NCI-H2029 (cell line): ENCODE data around the gene IGFBP4.
A peak's percentile ranks its signal among the peaks of the same experiment; 100 is the strongest.

ENCODE experiments used
- DNase-seq: peaks from one replicate; lab custom pipeline; 2025; lab: John Stamatoyannopoulos, UW

The IGFBP4 gene

DNA sequence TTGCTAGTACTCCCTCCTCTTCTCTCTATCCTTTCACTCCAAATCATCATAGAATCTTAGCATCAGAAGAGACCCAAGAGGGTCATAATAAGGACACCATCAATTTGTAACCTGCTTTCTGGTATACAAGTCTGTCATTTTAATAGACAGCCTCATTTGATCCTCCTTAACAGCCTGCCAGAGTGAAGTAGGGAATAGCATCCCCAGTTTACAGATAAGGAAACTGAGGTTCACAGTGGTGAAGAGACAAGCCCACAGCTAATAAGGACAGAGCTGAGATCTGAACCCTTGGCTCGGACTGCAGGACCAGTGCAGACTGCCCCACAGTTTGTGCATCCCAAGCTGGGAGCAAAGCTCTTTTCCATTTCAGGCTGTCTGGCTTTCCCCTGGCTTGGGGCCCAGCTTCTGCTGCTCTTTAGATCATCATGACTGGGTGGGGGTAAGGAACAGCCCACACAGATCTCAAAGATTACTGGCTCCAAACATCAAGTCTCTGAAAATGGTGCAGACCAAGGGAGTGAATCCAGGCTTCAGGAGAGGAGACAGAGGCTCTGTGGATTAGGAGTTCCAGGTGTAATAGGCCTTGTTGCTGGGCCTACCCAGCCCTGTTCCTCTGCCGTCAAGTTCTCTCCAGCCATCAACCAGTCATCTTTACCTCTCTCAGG is 10.3 kb upstream of the IGFBP4 start:
- DNase-seq = no peak

DNA sequence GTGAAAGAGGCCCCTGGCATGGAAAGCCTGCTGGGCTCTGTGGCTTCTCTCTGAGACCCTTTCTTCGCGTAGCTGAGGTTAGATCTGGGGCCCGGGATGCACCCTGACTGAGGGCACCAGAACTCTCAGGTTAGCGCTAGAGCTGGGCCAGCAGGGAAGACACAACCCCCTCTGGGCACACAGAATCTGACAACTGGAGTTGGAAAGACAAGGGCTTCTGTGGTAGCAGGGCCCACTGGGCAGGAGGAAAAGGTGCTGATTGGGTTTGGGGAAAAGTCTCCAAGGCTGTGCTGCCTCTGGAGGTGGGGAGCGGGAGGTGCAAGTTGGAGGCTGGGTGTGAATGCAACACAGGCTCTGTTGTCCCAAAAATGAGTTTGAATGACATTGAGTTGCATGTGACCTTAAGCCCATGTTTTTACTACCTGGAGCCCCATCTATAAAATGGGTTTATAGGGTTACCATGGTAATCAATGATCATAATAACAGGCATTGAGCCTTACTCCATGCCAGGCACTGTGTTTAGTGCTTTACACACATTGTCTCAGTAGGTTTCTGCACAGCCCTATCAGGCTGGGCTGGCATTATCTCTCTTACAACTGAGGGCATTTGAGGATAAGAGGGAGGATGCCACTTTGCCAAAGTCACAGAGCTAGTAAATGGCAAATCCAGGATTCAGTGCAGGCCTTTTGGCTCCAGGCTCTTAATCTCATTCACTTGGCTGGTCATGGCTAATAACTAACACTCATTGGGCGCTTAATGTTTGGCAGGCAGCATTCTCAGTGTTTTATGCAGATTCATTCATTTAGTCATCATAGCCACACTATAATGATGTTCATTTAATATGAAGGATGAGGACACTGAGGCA is 9.5 kb upstream of the IGFBP4 start:
- DNase-seq = no peak

DNA sequence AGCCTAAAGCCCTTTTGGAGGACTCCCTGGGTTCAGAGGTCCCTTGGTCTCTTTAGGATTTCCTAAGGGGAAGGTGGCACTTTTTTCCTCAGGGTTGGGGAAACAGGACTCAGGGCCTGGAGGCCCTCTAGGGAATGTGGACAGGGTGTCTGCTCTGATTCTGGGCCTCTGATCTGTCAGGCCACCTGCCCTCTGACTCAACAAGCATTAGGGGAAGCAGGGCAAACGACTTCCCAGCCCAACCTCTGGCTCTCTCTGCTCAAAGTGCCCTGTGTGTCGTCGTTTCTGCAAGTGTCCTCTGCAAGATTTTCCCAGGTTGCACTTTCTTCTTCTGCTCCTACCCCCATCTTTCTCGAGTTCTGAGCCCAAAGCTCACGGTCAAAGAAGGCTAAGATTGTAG is 6.6 kb upstream of the IGFBP4 start:
- DNase-seq = no peak

DNA sequence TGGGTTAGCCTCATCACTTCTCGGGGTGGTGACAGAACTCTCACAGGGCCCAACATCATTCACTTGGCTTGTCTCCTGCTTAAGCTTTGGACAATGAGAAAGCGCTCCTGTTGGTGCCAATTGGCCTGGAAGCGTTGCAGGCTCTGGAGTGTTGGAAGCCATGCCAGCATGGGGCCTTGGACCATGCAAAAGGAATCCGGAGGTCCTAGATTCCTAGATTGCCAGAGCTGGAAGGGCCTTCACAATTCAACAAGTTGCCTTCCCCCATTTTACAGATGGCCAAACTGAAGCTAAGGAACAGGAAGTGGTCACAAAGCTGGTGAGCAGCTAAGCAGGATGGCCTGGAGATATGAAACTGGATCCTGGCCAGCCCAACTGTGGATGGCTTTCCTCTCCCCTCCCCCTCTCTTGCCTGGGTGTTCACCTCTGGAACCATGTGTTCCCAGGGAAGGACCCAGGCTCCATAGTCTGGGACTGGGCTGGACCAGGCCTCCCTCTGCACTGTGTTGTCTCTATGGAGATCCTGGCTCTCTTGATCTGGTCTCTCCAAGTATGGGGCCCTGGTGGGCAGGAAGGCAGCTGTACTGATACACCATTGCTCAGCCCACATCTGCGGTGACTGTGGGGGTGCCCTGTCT is 6.0 kb upstream of the IGFBP4 start:
- DNase-seq = no peak

DNA sequence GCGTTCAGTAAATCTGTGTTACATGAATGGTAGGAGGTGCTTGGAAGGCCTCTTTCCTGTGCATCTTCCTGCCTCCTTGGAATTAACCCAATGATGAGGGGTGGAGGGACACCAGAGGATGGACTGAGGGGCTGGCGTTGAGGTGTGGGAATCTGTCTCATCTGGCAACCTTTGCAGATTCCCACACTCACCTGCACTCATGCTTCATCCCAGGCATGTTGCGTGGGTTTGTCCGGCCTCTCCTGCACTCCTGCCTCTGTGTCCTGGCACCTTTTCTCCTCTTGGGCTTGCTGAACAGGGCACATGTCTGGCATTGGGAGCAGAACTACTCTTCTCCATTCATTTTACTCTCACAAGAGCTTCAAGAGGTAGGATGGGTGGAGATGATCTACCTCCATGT is 3.1 kb upstream of the IGFBP4 start:
- DNase-seq = no peak

DNA sequence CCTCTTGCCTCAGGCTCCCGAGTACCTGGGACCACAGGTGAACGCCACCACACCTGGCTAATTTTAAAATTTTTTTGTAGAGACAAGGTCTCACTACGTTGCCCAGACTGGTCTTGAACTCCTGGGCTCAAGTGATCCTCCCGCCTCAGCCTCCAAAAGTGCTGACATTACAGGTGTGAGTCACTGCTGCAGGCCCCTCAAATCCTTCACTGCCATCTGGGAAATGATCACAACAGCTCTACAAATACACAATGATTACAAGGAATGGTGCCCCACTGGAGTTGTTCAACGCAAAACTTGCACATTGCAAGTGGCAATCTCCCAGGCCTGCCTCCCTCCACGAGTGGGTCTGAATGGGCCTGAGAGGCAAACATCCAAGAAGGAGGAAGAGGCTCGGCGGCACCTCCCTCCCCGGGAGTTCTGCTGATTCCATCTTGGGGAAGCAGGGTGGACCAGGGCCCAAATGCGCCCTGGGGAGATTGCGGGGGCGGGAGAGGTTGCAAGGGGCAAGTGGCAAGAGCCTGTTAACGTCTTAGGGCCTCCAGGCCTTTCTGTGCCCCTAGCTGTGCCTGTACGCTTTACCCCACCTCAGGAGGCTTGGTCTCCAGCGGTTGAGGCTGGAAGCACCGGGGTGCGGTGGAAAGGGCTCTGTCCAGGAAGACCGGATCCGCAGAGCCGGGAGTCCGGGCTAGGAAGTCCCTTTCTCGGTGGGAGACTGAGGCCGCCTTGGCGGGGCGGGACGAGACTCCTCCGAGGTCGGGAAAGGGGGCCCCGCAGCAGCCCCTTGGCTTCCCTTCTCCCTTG is 656 bp upstream of the IGFBP4 start:
- no peak for DNase-seq

DNA sequence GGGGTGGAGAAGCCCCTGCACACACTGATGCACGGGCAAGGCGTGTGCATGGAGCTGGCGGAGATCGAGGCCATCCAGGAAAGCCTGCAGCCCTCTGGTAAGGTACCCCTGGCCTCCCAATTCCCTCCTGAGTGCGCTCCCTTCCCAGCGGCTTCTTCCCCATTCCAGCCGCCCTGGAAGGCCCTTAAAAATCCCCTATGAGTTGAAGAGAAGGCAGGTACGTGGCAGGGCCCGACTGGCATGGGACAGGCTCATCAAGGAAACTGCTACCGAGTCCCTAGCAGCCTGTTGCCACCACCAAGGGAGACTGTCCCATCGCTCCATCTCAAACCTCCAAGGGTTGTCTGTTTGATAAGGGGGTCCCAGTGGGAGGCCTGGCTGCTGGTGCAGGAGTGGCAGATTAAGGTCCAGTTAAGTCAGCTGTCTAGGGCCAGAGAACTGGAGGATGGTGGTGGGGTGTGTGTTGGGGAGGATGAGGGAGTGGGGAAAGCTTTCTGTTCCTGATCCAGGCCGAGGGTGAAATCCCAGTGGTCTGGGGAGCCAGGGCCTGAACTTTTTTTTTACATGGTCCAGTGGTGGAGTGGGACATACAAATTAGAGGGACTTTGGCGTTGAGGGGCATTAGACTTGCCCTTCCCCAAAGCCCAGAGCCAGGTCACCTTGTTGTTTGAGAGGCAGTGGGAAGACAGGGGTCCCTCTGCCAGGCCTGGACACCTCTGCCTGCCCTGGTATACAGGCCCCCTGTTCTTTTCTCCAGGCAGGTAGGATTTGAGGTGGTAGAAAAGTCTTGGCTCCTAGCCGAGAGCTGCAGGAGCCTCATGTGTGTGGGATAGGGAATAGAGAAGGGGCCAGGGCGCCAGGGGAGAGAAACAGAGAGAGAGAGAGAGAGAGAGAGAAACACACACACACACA is 994 bp downstream of the IGFBP4 start:
- no peak for DNase-seq

DNA sequence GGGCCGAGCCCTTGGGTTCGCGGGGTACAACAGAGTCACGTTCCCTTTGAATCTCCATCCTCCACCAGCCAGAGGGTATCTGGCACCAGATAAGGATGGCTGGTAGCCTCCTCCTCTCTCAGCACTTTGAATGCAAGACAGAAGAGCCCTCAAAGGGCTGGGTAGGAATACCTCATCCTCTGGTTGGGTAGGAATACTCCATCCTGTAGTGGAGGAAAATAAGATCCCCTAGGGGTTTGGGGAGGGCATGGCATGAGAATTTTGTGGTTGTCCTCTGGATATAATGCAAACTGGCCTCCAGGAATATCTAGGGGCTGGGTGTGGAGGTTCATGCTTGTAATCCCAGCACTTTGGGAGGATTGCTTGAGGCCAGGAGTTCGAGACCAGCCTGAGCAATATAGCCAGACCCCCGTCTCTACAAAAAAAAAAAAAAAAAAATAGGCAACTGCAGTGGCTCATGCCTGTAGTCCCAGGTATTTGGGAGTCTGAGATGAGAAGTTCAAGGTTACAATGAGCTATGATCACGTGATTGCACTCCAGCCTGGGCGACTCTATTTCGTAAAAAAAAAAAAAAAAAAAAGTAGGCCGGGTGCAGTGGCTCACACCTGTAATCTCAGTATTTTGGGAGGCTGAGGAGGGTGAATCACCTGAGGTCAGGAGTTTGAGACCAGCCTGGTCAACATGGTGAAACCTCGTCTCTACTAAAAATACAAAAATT is 2.7 kb downstream of the IGFBP4 start:
- DNase-seq = no peak

DNA sequence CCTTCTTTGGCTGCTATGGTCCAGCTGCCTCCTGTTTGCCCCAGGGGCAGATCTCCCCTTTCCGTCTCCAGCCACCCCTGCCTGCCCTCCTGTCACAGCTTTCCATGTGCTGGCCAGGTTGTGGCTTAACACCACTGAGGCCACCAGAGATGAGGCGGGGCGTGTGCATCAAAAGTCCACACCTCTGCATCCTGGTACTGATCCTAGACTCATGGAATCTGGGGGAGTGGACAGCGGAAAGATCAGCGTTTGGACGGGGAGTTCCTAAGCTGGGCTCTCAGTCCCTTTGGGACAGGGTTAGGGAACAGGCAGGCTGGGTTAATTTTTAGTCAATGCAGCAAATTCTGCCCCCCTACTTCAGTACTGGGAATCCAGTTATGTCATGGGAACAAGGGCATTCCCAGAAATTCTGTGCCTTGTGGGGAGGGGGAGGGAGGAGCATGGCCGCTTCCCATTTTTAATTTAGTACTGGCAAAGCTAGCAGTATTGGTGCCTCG is 3.9 kb downstream of the IGFBP4 start:
- no peak for DNase-seq

DNA sequence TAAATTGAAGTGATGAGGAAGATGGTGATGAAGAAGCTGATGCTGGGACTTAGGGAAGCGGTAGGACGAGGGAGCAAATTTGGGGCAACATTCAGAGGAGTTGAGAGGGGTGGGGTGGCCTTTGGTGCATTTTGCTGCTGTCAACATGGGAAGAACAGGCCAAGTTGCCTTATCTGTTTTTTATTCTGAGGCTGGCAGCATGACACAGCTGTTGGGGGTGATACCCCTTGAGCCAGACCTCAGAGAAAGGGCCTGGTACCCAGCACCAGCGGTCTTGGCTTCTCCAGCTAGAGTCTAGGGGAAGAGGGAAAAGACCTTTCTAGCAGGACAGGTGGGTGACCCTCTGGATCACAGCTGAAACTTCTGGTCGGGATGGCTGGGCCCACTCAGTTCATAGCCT is 4.6 kb downstream of the IGFBP4 start:
- DNase-seq = no peak

DNA sequence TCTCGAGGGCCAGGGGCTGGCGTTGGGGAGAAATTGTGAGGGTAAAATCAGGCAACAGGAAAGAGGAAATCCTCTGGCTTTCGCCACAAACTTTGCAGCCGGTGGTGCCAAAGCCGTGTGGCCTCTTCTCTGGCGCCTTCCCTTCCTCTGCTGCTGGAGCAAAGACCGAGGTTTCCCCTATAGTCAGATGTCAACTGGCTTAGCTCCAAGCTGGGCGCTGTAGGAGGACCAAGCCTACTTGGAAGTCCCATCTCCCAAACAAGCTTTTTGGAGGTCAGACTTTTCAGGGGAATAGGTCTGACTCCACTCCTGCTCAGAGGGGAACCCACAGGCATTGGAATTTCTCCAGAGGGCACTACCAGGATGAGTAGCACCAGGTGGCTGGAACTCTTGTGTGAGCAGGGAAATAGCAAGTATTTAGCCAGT is 5.0 kb downstream of the IGFBP4 start:
- DNase-seq = no peak

DNA sequence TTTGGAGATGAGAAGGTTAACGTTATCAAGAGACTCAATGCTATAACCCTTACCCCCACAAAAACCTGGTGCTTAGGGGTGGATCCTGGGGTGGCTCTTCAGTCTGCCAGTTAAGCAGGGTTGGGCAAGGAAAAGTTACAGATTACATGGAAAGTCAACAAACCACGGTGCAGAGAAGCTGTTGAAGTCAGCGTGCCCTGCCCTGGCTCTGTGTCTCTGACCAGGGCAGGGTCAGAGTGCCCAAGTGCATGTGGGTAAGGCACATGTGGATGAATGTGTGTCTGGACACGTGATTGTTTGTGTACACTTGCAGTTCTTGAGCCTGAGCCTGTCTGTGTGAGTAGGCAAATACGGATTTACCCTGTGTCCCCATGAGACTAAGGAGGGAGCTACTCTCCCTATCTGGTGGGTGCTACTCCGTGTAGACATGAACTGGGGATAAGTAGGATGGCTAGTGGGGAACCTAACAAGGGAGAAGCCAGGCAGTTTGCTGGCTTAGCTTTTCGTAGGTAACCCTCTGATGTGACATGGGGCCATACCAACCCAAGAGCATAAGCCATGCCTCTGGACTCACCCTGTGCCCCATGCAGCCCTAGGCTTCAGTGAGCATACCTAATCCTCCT is 5.5 kb downstream of the IGFBP4 start:
- DNase-seq = no peak

DNA sequence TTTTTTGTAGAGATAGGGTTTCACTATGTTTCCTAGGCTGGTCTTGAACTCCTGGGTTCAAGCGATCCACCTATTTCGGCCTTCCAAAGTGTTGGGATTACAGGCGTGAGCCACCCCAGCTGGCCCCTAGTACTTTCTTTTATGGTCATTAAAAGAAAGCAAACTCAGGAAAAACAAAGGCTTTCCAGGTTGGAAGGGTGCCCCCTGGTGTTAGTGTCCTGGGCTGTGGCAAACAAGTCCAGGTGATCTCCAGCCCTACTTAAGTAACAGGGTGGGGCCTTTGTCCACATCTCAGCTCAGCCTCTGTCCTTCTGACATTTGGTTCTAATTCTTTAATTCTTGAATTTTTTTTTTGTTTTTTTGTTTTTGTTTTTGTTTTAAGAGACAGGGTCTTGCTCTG is 6.9 kb downstream of the IGFBP4 start:
- no peak for DNase-seq

DNA sequence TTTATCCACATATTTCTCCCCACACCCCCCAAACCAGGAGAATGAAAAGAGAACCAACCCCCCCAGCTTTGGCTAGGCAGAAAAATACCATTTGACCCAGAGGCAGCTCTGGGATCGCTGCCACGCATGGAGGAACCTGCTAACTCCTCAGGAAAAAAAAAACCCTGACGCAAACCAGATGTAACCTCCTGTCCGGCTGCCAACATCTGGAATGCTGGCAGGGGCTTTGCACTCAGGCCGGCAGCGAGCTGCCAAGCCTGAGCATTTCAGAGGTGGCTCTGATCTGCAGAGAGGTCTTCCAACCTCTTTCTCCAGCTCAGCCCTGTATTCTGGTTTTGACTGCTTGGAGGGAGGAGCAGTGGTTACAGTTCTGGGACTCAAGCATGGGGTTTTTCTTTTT is 8.2 kb downstream of the IGFBP4 start:
- peak; percentile 45 for DNase-seq

DNA sequence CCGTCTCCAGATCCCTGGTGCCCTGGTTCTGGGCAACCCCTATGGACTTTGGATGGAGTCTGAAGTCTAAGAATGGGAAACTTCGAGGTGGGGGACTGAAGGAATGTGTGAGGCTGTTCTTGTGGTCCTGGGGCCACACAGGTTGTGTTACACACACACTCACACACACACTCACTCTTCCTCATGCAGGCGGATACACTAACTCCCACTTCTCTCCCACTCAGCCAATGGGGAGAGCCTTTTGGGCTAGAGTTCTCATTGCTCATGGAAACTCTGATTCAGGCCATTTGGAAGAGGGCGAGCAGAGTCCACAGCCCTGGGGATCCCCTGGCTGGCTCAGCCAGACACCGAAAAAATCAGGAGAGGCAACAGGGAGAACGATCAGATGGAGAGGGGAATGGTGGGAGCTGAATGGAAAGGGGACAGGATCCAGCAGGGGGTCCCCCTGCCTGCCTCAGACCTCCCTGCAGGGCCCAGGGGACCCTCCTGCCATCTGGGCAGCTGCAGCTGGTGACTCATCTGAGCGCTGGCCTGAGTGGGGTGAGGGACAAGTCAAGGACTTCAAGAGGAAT is 9.1 kb downstream of the IGFBP4 start:
- DNase-seq = no peak

DNA sequence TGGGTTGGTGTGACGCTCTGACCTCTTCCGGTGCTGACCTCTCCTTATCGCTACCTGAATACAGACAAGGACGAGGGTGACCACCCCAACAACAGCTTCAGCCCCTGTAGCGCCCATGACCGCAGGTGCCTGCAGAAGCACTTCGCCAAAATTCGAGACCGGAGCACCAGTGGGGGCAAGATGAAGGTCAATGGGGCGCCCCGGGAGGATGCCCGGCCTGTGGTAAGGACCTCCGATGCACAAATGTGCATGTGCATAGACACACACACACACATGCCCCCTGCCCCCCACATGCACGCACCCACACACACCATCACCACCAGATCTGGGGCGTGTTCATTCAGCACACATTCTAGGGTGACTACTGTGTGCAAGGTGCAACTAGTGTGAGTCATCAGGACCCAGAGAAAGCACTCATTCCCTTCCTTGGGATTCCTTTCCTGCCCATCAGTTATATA is 9.7 kb downstream of the IGFBP4 start:
- no peak for DNase-seq

DNA sequence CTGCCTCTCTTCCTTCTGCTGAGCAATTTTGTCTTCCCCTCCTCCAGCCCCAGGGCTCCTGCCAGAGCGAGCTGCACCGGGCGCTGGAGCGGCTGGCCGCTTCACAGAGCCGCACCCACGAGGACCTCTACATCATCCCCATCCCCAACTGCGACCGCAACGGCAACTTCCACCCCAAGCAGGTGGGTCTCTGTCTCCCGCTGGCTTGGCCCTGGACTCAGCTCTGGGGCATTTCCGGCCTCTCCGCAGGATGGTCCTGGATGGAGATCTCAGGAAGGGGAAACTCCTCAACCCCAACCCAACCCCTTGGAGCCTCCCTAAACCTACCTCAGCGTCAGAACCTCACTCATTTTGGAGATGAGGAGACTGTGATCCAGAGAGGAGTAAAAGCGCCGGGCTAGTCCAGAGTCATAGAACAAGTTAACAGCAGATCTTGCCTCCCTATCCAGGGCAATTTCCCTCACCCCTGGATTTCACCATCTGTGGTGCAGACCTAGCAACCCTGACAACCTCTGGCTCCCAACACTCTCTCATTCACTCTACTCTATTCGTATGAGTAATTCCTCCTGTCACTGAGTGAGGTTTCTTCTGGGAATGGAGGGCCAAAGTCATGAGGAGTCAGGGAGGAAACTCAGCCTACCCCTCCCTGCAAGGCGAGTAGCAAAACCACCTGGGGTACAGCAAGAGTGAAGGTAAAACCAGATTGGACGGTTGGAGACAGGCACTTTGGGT is 10.8 kb downstream of the IGFBP4 start:
- no peak for DNase-seq

DNA sequence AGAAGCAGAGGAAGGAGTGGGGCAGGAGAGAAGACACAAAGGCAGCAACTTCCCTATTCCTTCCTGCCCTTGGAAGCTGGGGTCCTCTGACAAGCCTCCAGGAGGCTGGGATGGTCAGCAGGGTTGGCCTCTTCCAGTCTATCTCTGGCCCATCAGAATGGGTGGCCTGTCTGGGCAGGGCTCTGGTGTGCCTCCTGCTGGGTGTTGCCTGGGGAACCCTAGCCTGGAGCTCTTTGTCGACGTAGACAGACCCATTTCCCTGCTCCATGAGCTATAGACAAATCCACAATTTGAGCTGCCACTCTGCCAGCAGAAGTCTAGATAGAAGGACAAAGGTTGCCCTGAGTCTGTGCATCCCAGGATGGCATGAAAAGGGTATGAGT is 11.4 kb downstream of the IGFBP4 start:
- no peak for DNase-seq
